ENCODE measurements around the gene GNG13. TPM values are rescaled to one million over a fixed set of nuclear protein-coding genes. Genes with fewer than 3 reads are reported as not detected.
"Not testable (repeated sequence)": the region's sequence is repeated elsewhere in the genome, so short reads cannot be mapped to it uniquely, and the experiment has no call there.

The GNG13 gene
- total RNA-seq, 1 donor from 2014 or later: not detected

DNA sequence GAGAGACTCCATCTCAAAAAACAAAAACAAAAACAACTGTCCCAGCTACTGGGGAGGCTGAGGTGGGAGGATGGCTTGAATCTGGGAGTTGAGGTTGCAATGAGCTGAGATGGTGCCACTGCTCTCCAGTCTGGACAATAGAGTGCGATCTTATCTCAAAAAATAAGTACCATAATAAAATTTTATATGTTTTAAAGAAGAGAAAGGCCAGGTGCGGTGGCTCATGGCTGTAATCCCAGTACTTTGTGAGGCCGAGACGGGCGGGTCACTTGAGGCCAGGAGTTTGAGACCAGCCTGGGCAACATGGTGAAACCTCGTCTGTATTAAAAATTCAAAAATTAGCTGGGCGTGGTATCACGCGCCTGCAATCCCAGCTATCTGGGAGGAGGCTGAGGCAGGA lies 23.7 kb downstream of the GNG13 start:
- peaks cover 11% of the 10 kb centered on the region for H3K27me3 Mint-ChIP-seq
- TF ChIP-seq, protein P1, sequence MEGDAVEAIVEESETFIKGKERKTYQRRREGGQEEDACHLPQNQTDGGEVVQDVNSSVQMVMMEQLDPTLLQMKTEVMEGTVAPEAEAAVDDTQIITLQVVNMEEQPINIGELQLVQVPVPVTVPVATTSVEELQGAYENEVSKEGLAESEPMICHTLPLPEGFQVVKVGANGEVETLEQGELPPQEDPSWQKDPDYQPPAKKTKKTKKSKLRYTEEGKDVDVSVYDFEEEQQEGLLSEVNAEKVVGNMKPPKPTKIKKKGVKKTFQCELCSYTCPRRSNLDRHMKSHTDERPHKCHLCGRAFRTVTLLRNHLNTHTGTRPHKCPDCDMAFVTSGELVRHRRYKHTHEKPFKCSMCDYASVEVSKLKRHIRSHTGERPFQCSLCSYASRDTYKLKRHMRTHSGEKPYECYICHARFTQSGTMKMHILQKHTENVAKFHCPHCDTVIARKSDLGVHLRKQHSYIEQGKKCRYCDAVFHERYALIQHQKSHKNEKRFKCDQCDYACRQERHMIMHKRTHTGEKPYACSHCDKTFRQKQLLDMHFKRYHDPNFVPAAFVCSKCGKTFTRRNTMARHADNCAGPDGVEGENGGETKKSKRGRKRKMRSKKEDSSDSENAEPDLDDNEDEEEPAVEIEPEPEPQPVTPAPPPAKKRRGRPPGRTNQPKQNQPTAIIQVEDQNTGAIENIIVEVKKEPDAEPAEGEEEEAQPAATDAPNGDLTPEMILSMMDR (IDR thresholded peaks at IDR 0.05; ENCODE audit: unreplicated experiment): no peak
- no peak overlapping the region for H3K27ac Mint-ChIP-seq
- H3K4me3 Mint-ChIP-seq (ENCODE audit: low read depth): no peak overlapping the region
- no peaks in the 10 kb centered on the region for H3K4me1 Mint-ChIP-seq (ENCODE audit: low read depth)
- no peaks in the 10 kb centered on the region for H3K36me3 Mint-ChIP-seq (ENCODE audit: insufficient read depth)
- DNase-seq (ENCODE audit: low spot score, unreplicated experiment): no peak
- H3K9me3 Mint-ChIP-seq (ENCODE audit: low read depth): no peaks in the 10 kb centered on the region

DNA sequence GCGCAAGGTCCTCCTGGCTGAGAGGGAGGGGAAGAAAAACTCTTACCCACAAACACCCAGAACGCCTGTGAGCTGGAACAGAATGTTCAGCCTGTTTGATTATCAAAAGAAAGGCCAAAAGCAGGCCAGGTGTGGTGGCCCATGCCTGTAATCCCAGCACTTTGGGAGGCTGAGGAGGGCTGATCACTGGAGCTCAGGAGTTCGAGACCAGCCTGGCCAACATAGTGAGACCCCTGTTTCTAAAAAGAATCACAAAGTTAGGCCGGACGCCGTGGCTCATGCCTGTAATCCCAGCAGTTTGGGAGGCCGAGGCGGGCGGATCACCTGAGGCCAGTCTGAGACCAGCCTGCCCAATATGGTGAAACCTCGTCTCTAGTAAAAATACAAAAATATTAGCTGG lies 24.2 kb downstream of the GNG13 start:
- DNase-seq (ENCODE audit: low spot score, unreplicated experiment); H3K4me1 Mint-ChIP-seq (ENCODE audit: low read depth): not testable (repeated sequence)

DNA sequence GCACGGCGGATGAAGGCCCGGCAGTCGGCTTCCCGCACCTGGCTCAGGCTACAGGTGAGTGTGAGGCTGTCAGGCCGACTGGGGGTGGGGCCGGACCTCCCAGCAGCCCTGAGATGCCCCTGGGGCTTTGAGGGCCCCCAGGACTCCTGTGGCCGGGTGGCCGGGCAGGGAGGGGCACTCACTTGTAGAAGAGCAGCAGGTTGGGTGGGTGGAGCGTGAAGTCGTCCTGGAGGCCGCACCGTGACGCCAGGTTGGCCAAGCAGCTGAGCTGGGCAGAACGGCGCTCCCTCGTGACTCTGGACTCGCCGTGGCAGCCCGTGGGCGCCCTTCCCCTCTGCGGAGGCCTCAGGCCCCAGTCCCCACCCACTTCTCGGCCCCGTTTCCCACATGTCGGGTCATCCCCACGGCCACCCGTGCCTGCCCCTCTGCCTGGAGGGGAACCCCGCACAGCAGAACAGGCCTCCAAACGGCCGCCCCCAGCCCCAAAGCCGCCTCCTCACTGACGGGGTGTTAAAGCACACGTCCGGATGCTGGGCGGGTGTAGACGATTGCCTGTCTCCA lies 25.2 kb downstream of the GNG13 start:
- DNase-seq (ENCODE audit: low spot score, unreplicated experiment): no peak
- H3K36me3 Mint-ChIP-seq (ENCODE audit: insufficient read depth): no peaks in the 10 kb centered on the region
- H3K27ac Mint-ChIP-seq: no peak overlapping the region
- H3K4me1 Mint-ChIP-seq (ENCODE audit: low read depth): no peaks in the 10 kb centered on the region
- H3K27me3 Mint-ChIP-seq: peaks cover 5% of the 10 kb centered on the region
- no peaks in the 10 kb centered on the region for H3K9me3 Mint-ChIP-seq (ENCODE audit: low read depth)
- TF ChIP-seq, protein P1 (IDR thresholded peaks at IDR 0.05; ENCODE audit: unreplicated experiment): no peak
- H3K4me3 Mint-ChIP-seq (ENCODE audit: low read depth): no peak overlapping the region

More for the DNA sequence above, 24.2 kb downstream of the GNG13 start:
- not testable (repeated sequence) for H3K27ac Mint-ChIP-seq; H3K4me3 Mint-ChIP-seq (ENCODE audit: low read depth); H3K9me3 Mint-ChIP-seq (ENCODE audit: low read depth); H3K36me3 Mint-ChIP-seq (ENCODE audit: insufficient read depth)
- H3K27me3 Mint-ChIP-seq: peaks cover 11% of the 10 kb centered on the region

DNA sequence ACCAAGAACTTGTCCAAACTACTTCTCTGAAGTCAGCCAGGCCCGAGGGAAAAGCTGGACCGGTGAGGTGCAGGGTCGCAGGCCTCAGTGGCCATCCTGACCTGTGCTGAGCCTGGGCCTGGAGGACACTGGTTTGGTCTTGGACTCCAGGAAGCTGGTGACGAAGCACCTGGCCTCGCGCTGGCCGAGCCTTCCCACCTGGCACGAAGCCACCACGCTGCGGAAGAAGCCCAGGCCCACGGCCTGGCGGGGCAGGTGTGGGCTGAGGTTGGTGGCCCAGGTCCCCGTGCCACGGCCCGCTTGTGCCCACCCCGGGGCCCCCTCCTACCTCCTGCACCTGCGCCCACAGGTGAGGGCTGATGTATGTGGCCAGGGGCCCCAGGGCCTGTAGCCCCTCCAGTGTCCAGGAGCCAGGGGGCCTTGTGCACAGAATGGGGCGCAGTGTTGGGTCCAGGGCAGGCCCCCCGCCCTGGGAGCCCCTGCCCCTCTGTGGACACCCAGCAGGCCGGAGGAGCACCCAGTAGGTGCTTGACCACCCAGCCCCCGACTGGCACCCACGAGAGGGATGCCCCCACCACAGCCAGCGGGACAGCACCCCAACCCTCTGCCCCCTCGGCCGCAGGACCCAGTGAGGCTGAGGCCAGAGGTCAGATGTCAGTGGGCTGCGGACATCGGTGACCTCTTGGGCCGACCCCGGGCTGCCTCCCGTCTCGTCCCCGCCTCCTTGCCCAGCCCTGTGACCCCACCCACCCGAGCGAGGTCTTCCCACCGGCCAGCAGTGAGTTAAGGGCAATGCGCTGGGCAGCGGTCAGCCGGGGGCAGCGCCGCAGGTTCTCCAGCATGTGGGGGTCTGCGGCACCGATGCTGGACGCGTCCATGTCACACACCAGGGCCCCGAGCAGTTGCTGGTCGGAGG lies 26.2 kb downstream of the GNG13 start:
- no peaks in the 10 kb centered on the region for H3K9me3 Mint-ChIP-seq (ENCODE audit: low read depth)
- TF ChIP-seq, protein P1 (IDR thresholded peaks at IDR 0.05; ENCODE audit: unreplicated experiment): no peak
- peaks cover 4% of the 10 kb centered on the region for H3K27me3 Mint-ChIP-seq
- DNase-seq (ENCODE audit: low spot score, unreplicated experiment): no peak
- H3K27ac Mint-ChIP-seq: no peak overlapping the region
- H3K4me1 Mint-ChIP-seq (ENCODE audit: low read depth): no peaks in the 10 kb centered on the region
- H3K36me3 Mint-ChIP-seq (ENCODE audit: insufficient read depth): no peaks in the 10 kb centered on the region
- no peak overlapping the region for H3K4me3 Mint-ChIP-seq (ENCODE audit: low read depth)

DNA sequence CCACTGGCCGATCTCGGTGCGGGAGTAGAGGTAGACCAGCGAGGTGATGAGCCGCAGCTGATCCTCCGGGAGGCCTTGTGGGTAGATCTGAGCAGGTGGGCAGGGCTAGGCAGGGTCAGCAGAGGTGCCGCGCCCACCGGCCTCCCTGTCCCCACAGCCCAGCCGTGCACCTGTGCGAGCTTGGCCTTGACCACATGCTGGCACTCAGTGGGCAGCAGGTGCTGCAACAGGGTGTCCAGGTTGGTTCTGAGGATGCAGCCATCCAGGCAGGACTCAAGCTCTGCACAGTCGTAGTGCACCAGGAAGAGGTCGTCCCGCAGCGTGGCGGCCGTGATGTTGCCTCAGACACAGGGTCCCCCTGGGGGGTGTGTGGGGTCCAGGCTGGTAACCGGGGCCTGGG lies 27.6 kb downstream of the GNG13 start:
- TF ChIP-seq, protein P1 (IDR thresholded peaks at IDR 0.05; ENCODE audit: unreplicated experiment): no peak
- Mint-ChIP-seq H3K36me3 (ENCODE audit: insufficient read depth) (no peaks in the 10 kb centered on the region), H3K27ac (no peak overlapping the region), H3K4me3 (ENCODE audit: low read depth) (no peak overlapping the region), H3K27me3 (peaks cover 4% of the 10 kb centered on the region), H3K9me3 (ENCODE audit: low read depth) (no peaks in the 10 kb centered on the region), H3K4me1 (ENCODE audit: low read depth) (no peaks in the 10 kb centered on the region)
- no peak for DNase-seq (ENCODE audit: low spot score, unreplicated experiment)
